ENCODE data around the gene RGS2. TPM values are rescaled to one million over a fixed set of nuclear protein-coding genes. Genes with fewer than 3 reads are reported as not detected.
A peak's percentile ranks its signal among the peaks of the same experiment; 100 is the strongest.

The RGS2 gene, protein sequence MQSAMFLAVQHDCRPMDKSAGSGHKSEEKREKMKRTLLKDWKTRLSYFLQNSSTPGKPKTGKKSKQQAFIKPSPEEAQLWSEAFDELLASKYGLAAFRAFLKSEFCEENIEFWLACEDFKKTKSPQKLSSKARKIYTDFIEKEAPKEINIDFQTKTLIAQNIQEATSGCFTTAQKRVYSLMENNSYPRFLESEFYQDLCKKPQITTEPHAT
- polyA plus RNA-seq (2013, experiment 1 of 2), result 71.9 TPM
- polyA plus RNA-seq (2013, experiment 2 of 2), result 72.5 TPM

DNA sequence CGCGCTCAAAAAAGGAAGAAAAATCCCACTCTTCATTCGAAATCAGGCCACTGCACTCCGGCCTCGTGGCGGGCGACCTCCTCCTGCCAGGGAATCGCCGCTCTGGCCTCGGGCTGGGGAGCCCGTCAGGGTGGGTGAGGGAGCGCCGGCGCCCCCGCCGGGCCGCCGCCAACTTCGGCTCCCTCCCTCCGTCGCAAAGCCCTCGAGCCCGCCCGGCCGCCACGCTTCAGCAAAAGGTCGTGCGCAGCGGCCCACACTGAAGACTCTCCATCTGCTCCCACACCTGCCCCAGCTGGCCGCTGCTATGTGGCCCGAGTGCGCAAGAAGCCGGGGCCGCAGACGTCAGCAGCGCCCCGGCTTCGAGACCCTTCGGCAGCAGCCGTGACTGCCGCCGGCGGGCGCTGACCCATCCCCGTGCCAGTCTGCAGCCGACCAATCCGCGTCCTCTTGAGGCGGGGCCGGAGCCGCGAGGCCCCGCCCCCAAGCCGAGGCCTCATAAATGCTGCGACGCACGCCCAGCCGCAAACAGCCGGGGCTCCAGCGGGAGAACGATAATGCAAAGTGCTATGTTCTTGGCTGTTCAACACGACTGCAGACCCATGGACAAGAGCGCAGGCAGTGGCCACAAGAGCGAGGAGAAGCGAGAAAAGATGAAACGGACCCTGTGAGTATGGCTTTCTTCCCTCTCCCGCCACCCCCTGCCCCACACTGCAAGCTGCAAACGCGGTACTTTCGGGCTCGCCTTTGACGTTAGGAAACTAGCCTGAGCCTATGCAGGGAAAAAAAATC, at the start of gene RGS2:
TSS of gene RGS2 (plus strand) at position 522 of the 789 bp plus-strand sequence. CDS start at position 555, 33 bp downstream.
- whole genome bisulfite sequencing, result under 1% methylated on average over 62 of the region's 72 CpGs

DNA sequence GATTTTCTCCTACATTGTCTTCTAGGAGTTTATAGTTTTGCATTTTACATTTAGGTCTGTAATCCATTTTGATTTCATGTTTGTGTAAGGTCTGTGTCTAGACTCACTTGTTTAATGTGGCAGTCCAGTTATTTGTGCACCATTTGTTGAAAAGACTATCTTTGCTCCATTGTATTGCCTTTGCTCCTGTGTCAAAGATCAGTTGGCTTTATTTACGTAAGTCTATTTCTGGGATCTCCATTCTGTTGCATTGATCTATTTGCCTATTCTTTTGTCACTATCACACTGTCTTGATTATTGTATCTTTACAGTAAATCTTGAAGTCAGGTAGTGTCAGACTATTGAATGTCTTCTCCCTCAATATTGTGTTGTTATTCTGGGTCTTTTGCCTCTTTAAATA, 49.7 kb upstream of the RGS2 start:
- H3K27me3 ChIP-seq (ENCODE audit: control insufficient read depth in 1 of 2, insufficient read depth in 1 of 2, low read length in 2 of 2), result no peaks in the 10 kb centered on the region
- no peak overlapping the region for H3K14ac ChIP-seq (ENCODE audit: low read length in 2 of 2)
- H4K91ac ChIP-seq (ENCODE audit: low read length), result no peak overlapping the region
- H3K23ac ChIP-seq (ENCODE audit: low read length in 2 of 2), result no peak overlapping the region
- H3K79me1 ChIP-seq (replicated peaks; ENCODE audit: low read length, poor library complexity, severe bottlenecking), result no peaks in the 10 kb centered on the region
- H3K4me3 ChIP-seq (ENCODE audit: insufficient read depth in 1 of 2, low read depth in 1 of 2, low read length in 2 of 2), result no peak overlapping the region
- H4K8ac ChIP-seq (ENCODE audit: low read length), result no peak overlapping the region
- no peak overlapping the region for H3K9ac ChIP-seq (ENCODE audit: low read length)
- no peak overlapping the region for H3K4me2 ChIP-seq (ENCODE audit: low read length, poor library complexity, severe bottlenecking)
- no peak overlapping the region for H3K27ac ChIP-seq (ENCODE audit: low read length, poor library complexity, severe bottlenecking)
- no peak overlapping the region for H2BK12ac ChIP-seq (ENCODE audit: low read length in 2 of 2)
- H2BK15ac ChIP-seq (ENCODE audit: low read depth, poor library complexity, severe bottlenecking), result no peak overlapping the region
- no peak overlapping the region for H2BK120ac ChIP-seq (ENCODE audit: low read depth, low read length)
- H2AFZ ChIP-seq (ENCODE audit: low read depth, low read length), result no peak overlapping the region
- WGBS, result 100% methylated on average over 1 of the region's 1 CpG
- no peak for DNase-seq
- no peaks in the 10 kb centered on the region for H3K36me3 ChIP-seq (ENCODE audit: control insufficient read depth in 1 of 2, insufficient read depth in 2 of 2, low read depth in 1 of 2, low read length in 2 of 2)
- no peaks in the 10 kb centered on the region for H3K4me1 ChIP-seq (ENCODE audit: control insufficient read depth, insufficient read depth, low read depth, low read length)
- no peak overlapping the region for H2BK5ac ChIP-seq (ENCODE audit: low read depth, low read length, poor library complexity, severe bottlenecking)
- no peak overlapping the region for H3K18ac ChIP-seq (ENCODE audit: low read depth in 1 of 2, low read length in 2 of 2)
- H3K9me3 ChIP-seq (ENCODE audit: control insufficient read depth, low read length), result no peaks in the 10 kb centered on the region
- H2AK5ac ChIP-seq (ENCODE audit: low read length, severe bottlenecking), result no peak overlapping the region
- H3K4ac ChIP-seq (ENCODE audit: low read depth in 1 of 2, low read length in 2 of 2), result no peak overlapping the region

More for the DNA sequence above, at the start of gene RGS2:
- Histone ChIP-seq H2BK120ac (ENCODE audit: low read depth, low read length) (peak within 1 kb of the TSS; percentile 92), H3K36me3 (ENCODE audit: control insufficient read depth in 1 of 2, insufficient read depth in 2 of 2, low read depth in 1 of 2, low read length in 2 of 2) (peaks cover 0 to 25% of the 10 kb centered on the region in 2 experiments), H2AK5ac (ENCODE audit: low read length, severe bottlenecking) (no peak within 1 kb of the TSS), H3K9me3 (ENCODE audit: control insufficient read depth, low read length) (no peaks in the 10 kb centered on the region), H3K27me3 (ENCODE audit: control insufficient read depth in 1 of 2, insufficient read depth in 1 of 2, low read length in 2 of 2) (no peaks in the 10 kb centered on the region), H3K27ac (ENCODE audit: low read length, poor library complexity, severe bottlenecking) (peak within 1 kb of the TSS; percentile 68), H2BK15ac (ENCODE audit: low read depth, poor library complexity, severe bottlenecking) (peak within 1 kb of the TSS; percentile 63), H3K4me3 (ENCODE audit: insufficient read depth in 1 of 2, low read depth in 1 of 2, low read length in 2 of 2) (peak within 1 kb of the TSS; percentile 72 to 89), H3K4me1 (ENCODE audit: control insufficient read depth, insufficient read depth, low read depth, low read length) (peaks cover 3% of the 10 kb centered on the region), H2AFZ (ENCODE audit: low read depth, low read length) (peak within 1 kb of the TSS; percentile 89), H3K14ac (ENCODE audit: low read length in 2 of 2) (peak within 1 kb of the TSS in 1 of 2 experiments; percentile 82), H2BK12ac (ENCODE audit: low read length in 2 of 2) (peak within 1 kb of the TSS in 1 of 2 experiments; percentile 83), H2BK5ac (ENCODE audit: low read depth, low read length, poor library complexity, severe bottlenecking) (peak within 1 kb of the TSS; percentile 58), H3K79me1 (replicated peaks; ENCODE audit: low read length, poor library complexity, severe bottlenecking) (no peaks in the 10 kb centered on the region), H3K23ac (ENCODE audit: low read length in 2 of 2) (peak within 1 kb of the TSS in 1 of 2 experiments; percentile 92), H4K91ac (ENCODE audit: low read length) (peak within 1 kb of the TSS; percentile 15), H3K4me2 (ENCODE audit: low read length, poor library complexity, severe bottlenecking) (peak within 1 kb of the TSS; percentile 98), H3K9ac (ENCODE audit: low read length) (peak within 1 kb of the TSS; percentile 92), H3K4ac (ENCODE audit: low read depth in 1 of 2, low read length in 2 of 2) (peak within 1 kb of the TSS; percentile 81 to 88), H3K18ac (ENCODE audit: low read depth in 1 of 2, low read length in 2 of 2) (peak within 1 kb of the TSS; percentile 72 to 96), H4K8ac (ENCODE audit: low read length) (peak within 1 kb of the TSS; percentile 85)
- peak; percentile 97 for DNase-seq

DNA sequence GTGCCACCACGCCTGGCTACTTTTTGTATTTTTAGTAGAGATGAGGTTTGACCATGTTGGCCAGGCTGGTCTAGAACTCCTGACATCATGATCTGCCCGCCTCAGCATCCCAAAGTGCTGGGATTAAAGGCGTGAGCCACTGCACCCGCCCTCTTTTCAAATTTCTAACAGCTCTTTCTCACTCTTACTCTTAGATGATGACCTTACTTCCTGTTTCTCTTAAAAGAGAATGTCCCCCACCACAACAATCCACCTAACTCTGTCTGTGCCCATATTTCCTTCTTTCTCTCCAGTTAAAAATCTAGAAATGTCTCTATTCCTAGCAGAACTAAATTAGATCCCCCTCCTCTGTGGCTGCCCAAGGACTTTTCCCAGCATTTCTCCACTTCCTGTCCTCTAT, 46.6 kb upstream of the RGS2 start:
- Histone ChIP-seq H4K8ac (ENCODE audit: low read length) (no peak overlapping the region), H4K91ac (ENCODE audit: low read length) (no peak overlapping the region)

DNA sequence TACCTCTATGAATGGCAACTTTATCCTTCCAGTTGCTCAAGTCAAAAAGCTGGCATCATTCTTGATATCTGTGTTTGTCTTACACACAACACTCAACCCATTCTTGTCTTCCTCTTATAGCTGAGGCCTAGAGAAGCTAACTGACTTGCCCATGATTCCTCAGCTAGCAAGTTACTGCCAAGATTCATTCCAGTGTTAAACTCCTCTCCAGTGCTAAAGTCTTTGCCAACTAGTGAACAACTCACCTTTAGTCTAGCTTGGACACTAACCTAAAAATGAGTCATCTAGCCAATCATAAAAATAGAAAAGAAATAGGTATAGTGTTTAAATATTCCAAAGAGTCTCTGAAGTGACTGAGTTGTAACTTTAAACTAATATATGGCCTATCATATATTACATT, 45.6 kb upstream of the RGS2 start:
- Histone ChIP-seq H2AFZ (ENCODE audit: low read depth, low read length) (no peak overlapping the region), H3K4me2 (ENCODE audit: low read length, poor library complexity, severe bottlenecking) (no peak overlapping the region), H3K27ac (ENCODE audit: low read length, poor library complexity, severe bottlenecking) (no peak overlapping the region), H3K4me1 (ENCODE audit: control insufficient read depth, insufficient read depth, low read depth, low read length) (no peaks in the 10 kb centered on the region), H3K14ac (ENCODE audit: low read length in 2 of 2) (no peak overlapping the region), H3K4ac (ENCODE audit: low read depth in 1 of 2, low read length in 2 of 2) (peak overlapping the region; percentile 62 to 69), H2BK5ac (ENCODE audit: low read depth, low read length, poor library complexity, severe bottlenecking) (no peak overlapping the region), H2BK15ac (ENCODE audit: low read depth, poor library complexity, severe bottlenecking) (no peak overlapping the region), H3K36me3 (ENCODE audit: control insufficient read depth in 1 of 2, insufficient read depth in 2 of 2, low read depth in 1 of 2, low read length in 2 of 2) (no peaks in the 10 kb centered on the region), H3K9ac (ENCODE audit: low read length) (peak overlapping the region; percentile 32), H3K9me3 (ENCODE audit: control insufficient read depth, low read length) (no peaks in the 10 kb centered on the region), H4K91ac (ENCODE audit: low read length) (peak overlapping the region; percentile 18), H3K4me3 (ENCODE audit: insufficient read depth in 1 of 2, low read depth in 1 of 2, low read length in 2 of 2) (no peak overlapping the region), H3K79me1 (replicated peaks; ENCODE audit: low read length, poor library complexity, severe bottlenecking) (no peaks in the 10 kb centered on the region), H3K27me3 (ENCODE audit: control insufficient read depth in 1 of 2, insufficient read depth in 1 of 2, low read length in 2 of 2) (no peaks in the 10 kb centered on the region), H2BK120ac (ENCODE audit: low read depth, low read length) (no peak overlapping the region), H3K23ac (ENCODE audit: low read length in 2 of 2) (no peak overlapping the region), H2BK12ac (ENCODE audit: low read length in 2 of 2) (peak overlapping the region in 1 of 2 experiments; percentile 97), H4K8ac (ENCODE audit: low read length) (no peak overlapping the region), H2AK5ac (ENCODE audit: low read length, severe bottlenecking) (no peak overlapping the region), H3K18ac (ENCODE audit: low read depth in 1 of 2, low read length in 2 of 2) (peak overlapping the region; percentile 37 to 70)
- DNase-seq, result peak; percentile 29

More for the DNA sequence above, 46.6 kb upstream of the RGS2 start:
- Histone ChIP-seq H2AK5ac (ENCODE audit: low read length, severe bottlenecking) (no peak overlapping the region), H3K9ac (ENCODE audit: low read length) (no peak overlapping the region), H2BK5ac (ENCODE audit: low read depth, low read length, poor library complexity, severe bottlenecking) (no peak overlapping the region), H3K4ac (ENCODE audit: low read depth in 1 of 2, low read length in 2 of 2) (peak overlapping the region in 1 of 2 experiments; percentile 28), H3K36me3 (ENCODE audit: control insufficient read depth in 1 of 2, insufficient read depth in 2 of 2, low read depth in 1 of 2, low read length in 2 of 2) (no peaks in the 10 kb centered on the region), H3K18ac (ENCODE audit: low read depth in 1 of 2, low read length in 2 of 2) (peak overlapping the region in 1 of 2 experiments; percentile 79), H3K23ac (ENCODE audit: low read length in 2 of 2) (no peak overlapping the region), H3K4me2 (ENCODE audit: low read length, poor library complexity, severe bottlenecking) (no peak overlapping the region), H3K27me3 (ENCODE audit: control insufficient read depth in 1 of 2, insufficient read depth in 1 of 2, low read length in 2 of 2) (no peaks in the 10 kb centered on the region), H3K14ac (ENCODE audit: low read length in 2 of 2) (no peak overlapping the region), H2BK120ac (ENCODE audit: low read depth, low read length) (peak overlapping the region; percentile 49), H3K9me3 (ENCODE audit: control insufficient read depth, low read length) (no peaks in the 10 kb centered on the region), H3K79me1 (replicated peaks; ENCODE audit: low read length, poor library complexity, severe bottlenecking) (no peaks in the 10 kb centered on the region), H3K4me3 (ENCODE audit: insufficient read depth in 1 of 2, low read depth in 1 of 2, low read length in 2 of 2) (no peak overlapping the region), H2BK15ac (ENCODE audit: low read depth, poor library complexity, severe bottlenecking) (no peak overlapping the region), H3K4me1 (ENCODE audit: control insufficient read depth, insufficient read depth, low read depth, low read length) (no peaks in the 10 kb centered on the region), H3K27ac (ENCODE audit: low read length, poor library complexity, severe bottlenecking) (no peak overlapping the region), H2BK12ac (ENCODE audit: low read length in 2 of 2) (no peak overlapping the region), H2AFZ (ENCODE audit: low read depth, low read length) (no peak overlapping the region)
- 94% methylated on average over 3 of the region's 4 CpGs for WGBS
- DNase-seq, result no peak

Data from mesenchymal stem cell (in vitro differentiated cells and primary cell).